CD4-positive, alpha-beta T cell (primary cell): Measurements from ENCODE around the gene SPC24. TPM values are rescaled to one million over a fixed set of nuclear protein-coding genes. Genes with fewer than 3 reads are reported as not detected.
A peak's percentile ranks its signal among the peaks of the same experiment; 100 is the strongest.

Experiments
- ATAC-seq: fragments of 200-7000 bp; cut with Tn5 transposase; one replicate; pipeline ENCODE4 v1.10.0; 2022; ENCODE audit warnings: mild to moderate bottlenecking; ENCODE audit not compliant: poor library complexity
- CTCF ChIA-PET: fragments of 350-600 bp; sonication (Branson Sonifier 250); formaldehyde crosslinking; loops from one replicate; lab custom pipeline; 2021; ENCODE audit warnings: antibody characterized with exemption, inconsistent platforms; lab: Charles Lee
- POLR2A ChIA-PET: fragments of 350-600 bp; sonication (Branson Sonifier 250); formaldehyde crosslinking; loops from one replicate; lab custom pipeline; 2021; ENCODE audit warnings: antibody characterized with exemption, inconsistent platforms; lab: Charles Lee
- DNase-seq, 14 experiments: peaks; one replicate each; pipeline ENCODE4 v3.0.0-alpha.2; 2013 to 2020; ENCODE audit warnings: mixed read lengths in 2 of 14
- H3K27ac ChIP-seq, 2 donors: one replicate each; pipeline versions ENCODE4 v1.5.1 to v1.7.0; 2013; ENCODE audit warnings: low read length in 2 of 2, low read depth in 1 of 2, mild to moderate bottlenecking in 1 of 2
- H3K27me3 ChIP-seq, 2 experiments: 1 replicate in 1 of 2; 2 replicates in 1 of 2; pipeline versions ENCODE4 v1.6.1 to v1.7.0; 2013; ENCODE audit warnings: low read length in 2 of 2, control low read depth in 1 of 2, mild to moderate bottlenecking in 1 of 2, moderate library complexity in 1 of 2; ENCODE audit not compliant: insufficient read depth in 2 of 2, control insufficient read depth in 1 of 2
- H3K36me3 ChIP-seq: one replicate; pipeline ENCODE4 v1.6.1; 2013; ENCODE audit warnings: low read length, control low read depth; ENCODE audit not compliant: insufficient read depth
- H3K4me1 ChIP-seq: one replicate; pipeline ENCODE4 v1.6.1; 2013; ENCODE audit warnings: low read length, control low read depth; ENCODE audit not compliant: insufficient read depth
- H3K4me3 ChIP-seq: one replicate; pipeline ENCODE4 v1.5.1; 2013; ENCODE audit warnings: mild to moderate bottlenecking, low read length, moderate library complexity
- H3K9me3 ChIP-seq, 2 experiments: 1 replicate in 1 of 2; 2 replicates in 1 of 2; pipeline versions ENCODE4 v1.6.1 to v1.7.0; 2013; ENCODE audit warnings: low read length in 2 of 2, mild to moderate bottlenecking in 2 of 2, control low read depth in 1 of 2, moderate library complexity in 1 of 2; ENCODE audit not compliant: control insufficient read depth in 1 of 2, insufficient read depth in 1 of 2
- H3K27ac Mint-ChIP-seq: one replicate; pipeline ENCODE4 v1.8.0; 2020; ENCODE audit warnings: mixed read lengths
- H3K27me3 Mint-ChIP-seq: one replicate; pipeline ENCODE4 v1.8.0; 2021; ENCODE audit warnings: mixed read lengths
- H3K36me3 Mint-ChIP-seq: one replicate; pipeline ENCODE4 v1.8.0; 2021; ENCODE audit warnings: low read depth, mixed read lengths
- H3K4me1 Mint-ChIP-seq: one replicate; pipeline ENCODE4 v1.8.0; 2021; ENCODE audit warnings: low read depth, mixed read lengths
- H3K4me3 Mint-ChIP-seq: one replicate; pipeline ENCODE4 v1.8.0; 2020; ENCODE audit warnings: mild to moderate bottlenecking, mixed read lengths
- H3K9me3 Mint-ChIP-seq: one replicate; pipeline ENCODE4 v1.8.0; 2020; ENCODE audit warnings: mixed read lengths
- intact Hi-C, 2 experiments: fragments of 100-400 bp; cut with DNase I in 1 of 2; cut with micrococcal nuclease in 1 of 2; formaldehyde crosslinking; loops; one replicate each; pipeline versions ENCODE4 v1.15.1 to v1.9.0; 2023 to 2025; cut with DNase I, micrococcal nuclease
- total RNA-seq, 174 experiments: library from RNA in 2 of 174; stranded (reverse) in 2 of 174; gene quantifications; one replicate each; pipeline ENCODE4 v1.2.3 and lab custom pipeline; 2021 to 2026
- TF ChIP-seq, protein P1 (sequence below): fragments of 200-600 bp; IDR thresholded peaks from one replicate; pipeline ENCODE4 v1.8.0; 2022; ENCODE audit warnings: antibody characterized with exemption, mild to moderate bottlenecking

Gene SPC24
- total RNA-seq, 2 experiments from 2014 or later, result 0.59 to 1.5 TPM

DNA sequence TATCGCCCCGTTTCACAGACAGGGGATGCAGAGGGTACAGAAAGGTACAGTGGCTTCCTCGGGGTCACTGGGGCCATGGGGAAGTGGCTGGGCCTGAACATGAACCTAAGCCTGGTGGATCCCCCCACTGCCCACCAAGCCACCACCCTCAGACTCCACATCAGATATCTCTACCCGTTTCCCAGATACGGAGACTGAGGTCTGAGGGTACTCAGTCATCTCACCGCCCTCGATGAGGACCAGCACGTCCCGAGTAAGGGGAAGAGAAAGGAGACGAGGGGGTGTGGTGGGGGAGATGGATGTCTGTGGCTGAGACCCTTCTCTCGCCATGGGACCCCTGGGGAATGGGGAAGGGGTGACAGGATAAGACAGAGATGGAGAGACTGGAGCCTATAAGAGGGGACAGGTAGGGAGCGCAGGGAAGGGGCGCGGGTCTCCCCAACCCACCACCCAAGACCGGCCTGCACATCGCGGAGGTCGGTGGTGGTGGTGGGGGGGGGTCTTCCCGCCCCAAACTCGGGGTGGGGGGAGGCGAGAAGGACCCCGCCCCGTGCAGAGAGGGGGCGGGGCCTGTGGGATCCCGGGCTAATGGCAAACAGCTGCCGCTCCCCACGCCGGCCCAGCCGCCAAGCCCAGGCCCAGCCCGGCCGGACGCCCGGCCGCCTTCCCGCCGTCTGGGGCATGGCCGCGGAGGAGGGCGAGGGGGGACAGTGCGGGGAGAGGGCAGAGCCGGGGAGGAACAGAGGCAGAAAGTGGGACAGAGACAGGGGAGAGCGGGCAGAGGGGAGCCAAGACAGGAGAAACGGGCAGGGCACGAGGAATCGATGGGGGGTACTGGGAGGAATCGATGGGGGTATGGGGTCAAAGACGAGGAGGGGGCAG is 41.1 kb upstream of the SPC24 start:
- Mint-ChIP-seq H3K4me1 (peaks cover 8% of the 10 kb centered on the region), H3K36me3 (no peaks in the 10 kb centered on the region), H3K27ac (no peak overlapping the region), H3K27me3 (peaks cover 13% of the 10 kb centered on the region), H3K4me3 (peak overlapping the region; percentile 68), H3K9me3 (no peaks in the 10 kb centered on the region)
- H3K4me3 ChIP-seq, result peak overlapping the region; percentile 48
- peaks cover 11% of the 10 kb centered on the region in 2 experiments for H3K27me3 ChIP-seq
- peaks cover 22% of the 10 kb centered on the region for H3K4me1 ChIP-seq
- no peaks in the 10 kb centered on the region for H3K36me3 ChIP-seq
- ATAC-seq, result no peak
- H3K9me3 ChIP-seq, result peaks cover 0 to 3% of the 10 kb centered on the region in 2 experiments
- DNase-seq, result peak in 1 of 14 experiments; percentile 11
- H3K27ac ChIP-seq, result no peak overlapping the region
- ChIA-PET CTCF (no interaction called here), POLR2A (no interaction called here)
- TF ChIP-seq, protein P1, sequence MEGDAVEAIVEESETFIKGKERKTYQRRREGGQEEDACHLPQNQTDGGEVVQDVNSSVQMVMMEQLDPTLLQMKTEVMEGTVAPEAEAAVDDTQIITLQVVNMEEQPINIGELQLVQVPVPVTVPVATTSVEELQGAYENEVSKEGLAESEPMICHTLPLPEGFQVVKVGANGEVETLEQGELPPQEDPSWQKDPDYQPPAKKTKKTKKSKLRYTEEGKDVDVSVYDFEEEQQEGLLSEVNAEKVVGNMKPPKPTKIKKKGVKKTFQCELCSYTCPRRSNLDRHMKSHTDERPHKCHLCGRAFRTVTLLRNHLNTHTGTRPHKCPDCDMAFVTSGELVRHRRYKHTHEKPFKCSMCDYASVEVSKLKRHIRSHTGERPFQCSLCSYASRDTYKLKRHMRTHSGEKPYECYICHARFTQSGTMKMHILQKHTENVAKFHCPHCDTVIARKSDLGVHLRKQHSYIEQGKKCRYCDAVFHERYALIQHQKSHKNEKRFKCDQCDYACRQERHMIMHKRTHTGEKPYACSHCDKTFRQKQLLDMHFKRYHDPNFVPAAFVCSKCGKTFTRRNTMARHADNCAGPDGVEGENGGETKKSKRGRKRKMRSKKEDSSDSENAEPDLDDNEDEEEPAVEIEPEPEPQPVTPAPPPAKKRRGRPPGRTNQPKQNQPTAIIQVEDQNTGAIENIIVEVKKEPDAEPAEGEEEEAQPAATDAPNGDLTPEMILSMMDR, result no peak
- intact Hi-C loops, result loop anchor here in 1 of 2 experiments (5.0 kb wide), 1 partner anchor 39 kb away; the partner anchor contains the start of gene SPC24

DNA sequence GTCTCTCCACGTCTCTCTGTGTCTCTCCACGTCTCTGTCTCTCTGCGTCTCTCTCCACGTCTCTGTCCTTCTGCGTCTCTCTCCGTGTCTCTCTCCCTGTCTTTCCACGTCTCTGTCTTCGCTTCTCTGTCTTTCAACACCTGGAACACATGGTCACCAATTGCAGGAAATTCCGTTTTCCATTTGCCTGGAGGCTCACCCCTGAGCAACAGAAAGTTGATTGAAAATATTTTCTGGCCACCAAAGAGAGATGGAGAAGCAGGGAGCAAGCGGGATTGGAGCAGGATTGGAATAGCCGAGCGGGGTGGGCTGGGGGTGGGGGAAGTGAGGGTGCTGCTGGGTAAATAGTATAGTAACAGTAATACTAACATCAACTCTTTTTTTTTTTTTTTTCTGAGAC is 40.1 kb upstream of the SPC24 start:
- POLR2A ChIA-PET, result no interaction called here
- TF ChIP-seq, protein P1, result no peak
- no peak overlapping the region for H3K27ac Mint-ChIP-seq
- peaks cover 22% of the 10 kb centered on the region for H3K4me1 ChIP-seq
- H3K36me3 Mint-ChIP-seq, result no peaks in the 10 kb centered on the region
- no peaks in the 10 kb centered on the region for H3K36me3 ChIP-seq
- intact Hi-C loops, result loop anchor here in 1 of 2 experiments (5.0 kb wide), 1 partner anchor 38 kb away; the partner anchor contains the start of gene SPC24
- H3K4me1 Mint-ChIP-seq, result peaks cover 8% of the 10 kb centered on the region
- H3K9me3 ChIP-seq, result peaks cover 0 to 7% of the 10 kb centered on the region in 2 experiments
- DNase-seq (no peak), ATAC-seq (no peak)
- no peak overlapping the region for H3K4me3 ChIP-seq
- H3K27ac ChIP-seq, result no peak overlapping the region
- H3K9me3 Mint-ChIP-seq, result no peaks in the 10 kb centered on the region
- H3K27me3 ChIP-seq, result peaks cover 11% of the 10 kb centered on the region in 2 experiments
- peak overlapping the region; percentile 6 for H3K4me3 Mint-ChIP-seq
- H3K27me3 Mint-ChIP-seq, result peaks cover 13% of the 10 kb centered on the region
- CTCF ChIA-PET, result no interaction called here

DNA sequence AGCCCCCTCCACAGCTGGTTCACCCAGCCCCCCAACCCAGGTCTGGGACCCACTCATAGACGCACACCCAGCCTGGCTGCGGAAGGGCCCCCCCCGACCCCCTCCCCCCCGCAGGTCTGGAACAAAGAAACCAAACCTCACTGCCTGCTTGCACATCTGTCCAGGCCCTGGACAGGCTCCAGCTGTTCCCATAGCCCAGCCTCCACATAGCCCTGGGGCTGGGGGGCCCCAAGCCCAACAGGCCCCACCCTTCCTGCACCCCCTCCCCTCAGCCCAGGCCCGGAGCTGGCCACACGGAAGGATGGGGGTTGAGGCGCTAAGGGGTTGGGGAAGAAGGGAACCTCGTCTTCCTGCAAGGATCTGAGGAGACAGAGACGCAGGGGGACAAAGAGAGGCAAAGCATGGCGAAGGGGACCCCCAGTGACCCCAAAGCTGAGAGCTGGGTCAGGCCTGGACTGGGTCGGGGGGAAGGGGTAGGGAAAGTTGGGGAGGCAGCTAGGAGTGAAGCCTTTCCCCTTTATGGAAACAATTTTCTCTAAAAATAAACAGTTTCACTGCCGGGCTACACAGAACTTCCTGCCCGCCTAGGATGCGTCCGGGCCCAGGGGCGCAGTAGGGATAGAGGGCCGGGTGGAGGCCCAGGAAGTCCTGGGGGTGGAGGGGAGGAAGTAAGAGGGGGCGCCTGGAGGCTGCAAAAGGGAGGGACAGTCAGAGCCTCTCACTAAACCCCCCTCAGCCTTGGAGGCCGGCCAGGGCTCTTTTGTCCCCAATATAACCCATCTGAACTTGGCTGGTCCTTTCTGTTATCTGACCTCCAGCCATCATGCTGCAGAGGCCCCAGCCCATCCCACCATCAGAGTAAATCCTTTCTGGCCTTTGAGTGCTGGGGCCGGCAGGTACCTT is 39.3 kb upstream of the SPC24 start:
- peaks cover 8% of the 10 kb centered on the region for H3K4me1 Mint-ChIP-seq
- ChIA-PET POLR2A (no interaction called here), CTCF (no interaction called here)
- H3K4me3 ChIP-seq, result no peak overlapping the region
- H3K4me1 ChIP-seq, result peaks cover 22% of the 10 kb centered on the region
- H3K27me3 ChIP-seq, result peaks cover 11% of the 10 kb centered on the region in 2 experiments
- H3K9me3 ChIP-seq, result peaks cover 0 to 7% of the 10 kb centered on the region in 2 experiments
- peaks cover 13% of the 10 kb centered on the region for H3K27me3 Mint-ChIP-seq
- H3K36me3 ChIP-seq, result no peaks in the 10 kb centered on the region
- intact Hi-C loops, result loop anchor here in 1 of 2 experiments (5.0 kb wide), 1 partner anchor 38 kb away; the partner anchor contains the start of gene SPC24
- no peaks in the 10 kb centered on the region for H3K36me3 Mint-ChIP-seq
- H3K9me3 Mint-ChIP-seq, result no peaks in the 10 kb centered on the region
- DNase-seq, result no peak
- H3K27ac Mint-ChIP-seq, result no peak overlapping the region
- H3K4me3 Mint-ChIP-seq, result no peak overlapping the region
- no peak for ATAC-seq
- H3K27ac ChIP-seq, result no peak overlapping the region
- TF ChIP-seq, protein P1, result no peak
